Common myeloid progenitor, CD34-positive (primary cell): ENCODE measurements around the gene TSPAN18.

Source experiments
- CTCF ChIA-PET: fragments of 350-600 bp; sonication (Branson Sonifier 250); formaldehyde crosslinking; loops from one replicate; lab custom pipeline; 2021; ENCODE audit warnings: antibody characterized with exemption; lab: Charles Lee
- POLR2A ChIA-PET: fragments of 350-600 bp; sonication (Branson Sonifier 250); formaldehyde crosslinking; loops from one replicate; lab custom pipeline; 2021; ENCODE audit warnings: antibody characterized with exemption; lab: Charles Lee
- DNase-seq, 3 donors: peaks; one replicate each; pipeline versions ENCODE4 v3.0.0 to v3.0.0-alpha.2; 2013
- H3K27ac ChIP-seq, 2 experiments: 1 replicate in 1 of 2; 2 replicates in 1 of 2; pipeline ENCODE4 v1.7.0; 2013; ENCODE audit warnings: inconsistent platforms in 2 of 2, low read length in 2 of 2, mild to moderate bottlenecking in 2 of 2, low read depth in 1 of 2, moderate library complexity in 1 of 2; ENCODE audit not compliant: severe bottlenecking in 2 of 2, insufficient read depth in 1 of 2, poor library complexity in 1 of 2
- H3K27me3 ChIP-seq, 5 experiments: replicated peaks in 2 of 5; 1 replicate in 3 of 5; 2 replicates in 2 of 5; pipeline versions ENCODE4 v1.6.1 to v1.7.0; 2013; ENCODE audit warnings: low read length in 4 of 5, mild to moderate bottlenecking in 2 of 5, moderate library complexity in 2 of 5, inconsistent platforms in 1 of 5; ENCODE audit not compliant: insufficient read depth in 5 of 5, control insufficient read depth in 4 of 5
- H3K36me3 ChIP-seq, 4 experiments: 1 replicate in 2 of 4; 2 replicates in 2 of 4; pipeline versions ENCODE4 v1.6.1 to v1.7.0; 2013; ENCODE audit warnings: low read length in 3 of 4, control low read depth in 1 of 4, mild to moderate bottlenecking in 1 of 4; ENCODE audit not compliant: control insufficient read depth in 4 of 4, insufficient read depth in 4 of 4
- H3K4me1 ChIP-seq, 4 experiments: 1 replicate in 3 of 4; 2 replicates in 1 of 4; pipeline versions ENCODE4 v1.6.1 to v1.7.1; 2013; ENCODE audit warnings: low read length in 3 of 4, mild to moderate bottlenecking in 3 of 4, control low read depth in 1 of 4, inconsistent platforms in 1 of 4, moderate library complexity in 1 of 4; ENCODE audit not compliant: control insufficient read depth in 4 of 4, insufficient read depth in 4 of 4; ENCODE audit errors: control extremely low read depth in 1 of 4
- H3K4me3 ChIP-seq, 7 experiments: 1 replicate in 4 of 7; 2 replicates in 3 of 7; pipeline versions ENCODE4 v1.5.1 to v1.7.0; 2013; ENCODE audit warnings: mild to moderate bottlenecking in 7 of 7, low read length in 6 of 7, moderate library complexity in 6 of 7, inconsistent platforms in 2 of 7, low read depth in 2 of 7, control low read depth in 1 of 7; ENCODE audit not compliant: insufficient read depth in 4 of 7, control insufficient read depth in 1 of 7; ENCODE audit errors: extremely low read depth in 1 of 7
- H3K9me3 ChIP-seq, 5 experiments: 1 replicate in 4 of 5; 2 replicates in 1 of 5; pipeline versions ENCODE4 v1.6.1 to v1.7.1; 2013; ENCODE audit warnings: low read length in 4 of 5, mild to moderate bottlenecking in 2 of 5, inconsistent platforms in 1 of 5, low read depth in 1 of 5, moderate library complexity in 1 of 5; ENCODE audit not compliant: control insufficient read depth in 4 of 5, insufficient read depth in 2 of 5; ENCODE audit errors: control extremely low read depth in 1 of 5
- WGBS: methylation state at CpG from one replicate; pipeline ENCODE4 v1.1.5; 2013; ENCODE audit not compliant: insufficient coverage; 5-methylcytosine and 5-hydroxymethylcytosine counted together

Gene TSPAN18

DNA sequence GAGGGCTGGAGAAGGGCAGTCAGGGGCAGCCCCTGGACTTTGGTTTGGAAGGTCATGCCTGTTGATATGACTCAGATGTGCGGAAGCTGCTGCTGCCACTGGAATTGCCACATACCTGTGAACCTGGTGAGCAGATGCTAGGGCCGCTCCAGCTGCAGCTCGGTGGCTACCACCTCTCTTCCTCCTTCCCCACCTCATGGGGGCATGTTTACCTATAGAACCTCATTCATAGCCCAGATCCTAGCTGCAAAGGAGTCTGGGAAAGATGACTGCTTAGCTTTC lies 17.5 kb upstream of the TSPAN18 start:
- H3K36me3 ChIP-seq: no peaks in the 10 kb centered on the region
- no peaks in the 10 kb centered on the region for H3K4me1 ChIP-seq
- H3K9me3 ChIP-seq: peaks cover 0 to 13% (median 0%) of the 10 kb centered on the region in 5 experiments
- peaks cover 0 to 2% (median 0%) of the 10 kb centered on the region in 5 experiments for H3K27me3 ChIP-seq
- WGBS: no CpG with 5 or more reads among the region's 3 CpGs
- H3K27ac ChIP-seq: no peak overlapping the region
- H3K4me3 ChIP-seq: no peak overlapping the region
- no peak for DNase-seq
- ChIA-PET POLR2A (no interaction called here), CTCF (no interaction called here)

DNA sequence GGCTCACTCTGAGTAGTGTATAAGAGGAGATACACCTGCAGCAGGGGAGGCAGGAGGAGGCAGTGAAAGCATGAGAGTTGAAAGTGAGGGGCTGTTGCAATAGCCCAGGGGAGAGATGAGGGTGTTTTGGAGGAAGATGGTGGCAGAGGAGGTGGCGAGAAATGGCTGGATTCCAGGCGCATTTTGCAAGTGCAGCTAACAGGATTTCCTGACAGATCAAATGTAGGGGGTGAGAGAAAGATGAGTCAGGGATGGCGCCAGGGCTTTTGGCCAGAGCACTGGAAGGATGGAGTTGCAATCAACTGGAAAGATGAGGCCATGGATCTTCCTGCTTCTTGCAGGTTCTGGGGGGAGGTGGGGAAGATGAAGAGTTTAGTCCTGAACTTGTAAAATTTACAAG lies 16.8 kb upstream of the TSPAN18 start:
- no peaks in the 10 kb centered on the region for H3K36me3 ChIP-seq
- H3K9me3 ChIP-seq: peaks cover 0 to 13% (median 0%) of the 10 kb centered on the region in 5 experiments
- ChIA-PET POLR2A (no interaction called here), CTCF (interaction anchor here (0.9 kb wide), 2 partner anchors 64 to 66 kb away, joined by 3 read pairs; no protein-coding TSS in a partner anchor)
- peaks cover 0 to 2% (median 0%) of the 10 kb centered on the region in 5 experiments for H3K27me3 ChIP-seq
- H3K4me3 ChIP-seq: no peak overlapping the region
- no peak overlapping the region for H3K27ac ChIP-seq
- 72% methylated on average over 3 of the region's 3 CpGs for WGBS
- DNase-seq: peak in 1 of 3 donors; percentile 23
- H3K4me1 ChIP-seq: no peaks in the 10 kb centered on the region

DNA sequence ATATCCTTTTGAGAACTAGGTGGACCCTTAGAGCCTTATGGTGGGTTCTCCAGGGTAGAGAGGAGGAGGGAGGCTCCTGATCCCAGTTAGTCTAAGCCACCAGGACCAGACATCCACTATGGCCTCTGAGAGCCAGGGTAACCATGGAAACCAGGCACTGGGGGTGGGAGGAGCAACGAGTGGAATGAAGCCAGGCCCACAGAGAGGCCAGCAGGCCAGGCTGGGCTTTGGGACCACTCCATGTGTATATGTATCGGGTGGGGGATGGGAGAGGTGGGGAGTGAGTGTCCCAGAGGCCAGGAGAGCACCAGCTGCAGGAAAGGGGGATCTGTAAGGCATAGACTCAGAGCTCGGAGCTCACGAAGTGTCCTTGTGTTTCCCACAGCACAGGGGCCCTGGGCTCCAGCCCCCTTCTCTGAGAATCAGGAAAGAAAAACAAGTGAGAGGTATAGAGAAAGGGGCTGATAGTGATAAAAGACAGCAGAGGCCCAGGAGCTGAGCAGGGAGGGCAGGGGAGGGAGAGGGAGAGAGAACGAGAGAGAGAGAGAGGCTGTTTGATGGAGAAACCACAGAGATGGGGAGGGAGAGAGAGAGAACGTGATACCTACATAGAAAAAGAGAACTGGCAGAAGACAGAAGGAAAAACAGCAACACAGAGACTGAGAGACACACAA lies 15.5 kb upstream of the TSPAN18 start:
- DNase-seq: no peak
- H3K9me3 ChIP-seq: peaks cover 0 to 13% (median 0%) of the 10 kb centered on the region in 5 experiments
- peaks cover 0 to 2% (median 0%) of the 10 kb centered on the region in 5 experiments for H3K27me3 ChIP-seq
- no peak overlapping the region for H3K4me3 ChIP-seq
- H3K4me1 ChIP-seq: no peaks in the 10 kb centered on the region
- POLR2A ChIA-PET: no interaction called here
- WGBS: 55% methylated on average over 4 of the region's 6 CpGs
- H3K36me3 ChIP-seq: no peaks in the 10 kb centered on the region
- H3K27ac ChIP-seq: no peak overlapping the region
- CTCF ChIA-PET: interaction anchor here (0.9 kb wide), 1 partner anchor 65 kb away, joined by 3 read pairs; no protein-coding TSS in a partner anchor

DNA sequence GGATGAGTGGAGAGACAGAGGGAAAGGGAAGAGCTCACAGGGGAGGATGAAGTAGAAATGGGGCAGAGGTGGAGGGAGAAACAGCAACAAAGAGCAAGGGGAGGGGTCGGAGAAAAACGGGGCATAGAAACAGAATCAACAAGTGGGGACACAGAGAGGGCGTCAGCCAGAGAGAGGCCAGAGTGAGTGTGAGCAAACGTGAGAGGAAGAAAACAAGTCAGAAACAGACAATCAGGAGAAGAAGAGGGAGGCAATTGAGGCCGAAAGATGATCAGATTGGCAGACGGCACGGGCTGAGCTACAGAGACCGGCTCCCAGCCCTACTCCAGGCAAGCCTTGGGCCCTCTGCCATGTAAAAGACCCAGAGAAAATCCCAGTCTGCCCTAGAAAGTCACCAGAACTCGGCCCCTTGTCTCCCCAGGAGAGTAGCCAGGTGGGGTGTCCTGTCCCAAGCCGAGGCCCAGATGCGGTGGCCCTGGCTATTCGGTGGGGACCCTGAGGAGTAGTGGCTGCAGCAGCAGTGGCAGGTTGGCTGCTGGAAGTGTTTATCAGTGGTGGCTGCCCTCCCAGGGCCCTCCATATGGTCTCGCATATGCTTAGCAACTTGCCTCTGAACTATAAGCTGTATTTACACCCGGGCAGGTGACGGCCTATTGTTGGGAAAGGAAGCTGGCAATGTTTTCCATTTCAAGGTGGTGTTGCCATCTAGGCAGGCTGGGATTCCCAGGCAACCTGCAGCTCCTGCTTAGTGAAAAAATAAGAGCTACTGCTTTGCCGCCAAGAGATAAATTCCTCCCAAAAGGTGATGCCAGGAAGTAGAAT lies 14.8 kb upstream of the TSPAN18 start:
- Histone ChIP-seq H3K9me3 (peaks cover 0 to 12% (median 0%) of the 10 kb centered on the region in 5 experiments), H3K27me3 (peaks cover 0 to 2% (median 0%) of the 10 kb centered on the region in 5 experiments), H3K4me1 (no peaks in the 10 kb centered on the region), H3K27ac (no peak overlapping the region), H3K36me3 (no peaks in the 10 kb centered on the region), H3K4me3 (no peak overlapping the region)
- WGBS: 81% methylated on average over 14 of the region's 16 CpGs
- POLR2A ChIA-PET: interaction anchor here (0.6 kb wide), 1 partner anchor 135 kb away, joined by 4 read pairs; no protein-coding TSS in a partner anchor
- no peak for DNase-seq
- CTCF ChIA-PET: interaction anchor here (0.6 to 0.7 kb wide), 2 partner anchors 184 to 215 kb away, joined by 3 read pairs; no protein-coding TSS in a partner anchor

DNA sequence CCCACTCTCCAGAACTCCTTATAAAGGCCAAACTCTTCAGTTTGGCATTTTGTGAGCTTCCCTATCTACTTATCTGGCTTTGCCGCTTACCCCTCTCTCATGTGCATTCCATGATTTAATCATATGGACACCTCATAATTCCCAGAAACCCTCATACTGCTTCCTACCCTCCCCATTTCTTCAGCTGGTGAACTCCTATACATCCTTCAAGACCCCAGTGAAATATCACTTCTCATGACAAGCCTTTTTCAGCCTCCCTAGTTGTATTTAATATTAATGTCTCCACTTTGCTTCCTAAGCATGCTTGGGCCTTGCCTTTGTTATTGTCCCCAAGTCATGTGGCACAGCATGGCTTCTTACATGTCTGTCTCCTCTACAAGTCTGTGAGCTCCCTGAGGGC lies 13.7 kb upstream of the TSPAN18 start:
- H3K27ac ChIP-seq: no peak overlapping the region
- WGBS: 100% methylated on average over 1 of the region's 1 CpG
- CTCF ChIA-PET: no interaction called here
- peaks cover 0 to 2% (median 0%) of the 10 kb centered on the region in 5 experiments for H3K27me3 ChIP-seq
- peaks cover 0 to 10% (median 0%) of the 10 kb centered on the region in 5 experiments for H3K9me3 ChIP-seq
- H3K4me3 ChIP-seq: no peak overlapping the region
- no peak for DNase-seq
- H3K36me3 ChIP-seq: no peaks in the 10 kb centered on the region
- POLR2A ChIA-PET: interaction anchor here (0.6 kb wide), 1 partner anchor 134 kb away, joined by 4 read pairs; no protein-coding TSS in a partner anchor
- H3K4me1 ChIP-seq: no peaks in the 10 kb centered on the region

DNA sequence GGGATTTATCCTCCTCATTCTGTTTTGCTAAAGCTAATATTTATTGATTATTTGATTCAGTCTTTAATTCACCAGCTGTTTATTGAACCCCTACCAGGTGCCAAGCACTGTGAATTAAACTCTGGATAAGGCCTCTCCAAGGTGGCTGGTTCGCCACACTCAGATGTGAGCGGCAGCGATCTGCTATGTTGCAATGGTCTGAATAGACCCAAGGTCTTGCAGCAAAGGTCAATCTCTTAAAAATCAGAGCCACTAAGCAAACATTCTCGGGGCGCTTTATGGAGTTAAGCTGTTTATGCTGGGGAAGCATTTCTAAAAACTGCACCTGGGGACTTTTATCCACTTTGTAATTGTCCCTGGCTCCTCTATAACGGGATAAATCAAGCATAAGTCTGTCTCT lies 10.5 kb upstream of the TSPAN18 start:
- Histone ChIP-seq H3K36me3 (no peaks in the 10 kb centered on the region), H3K27me3 (peaks cover 0 to 13% (median 0%) of the 10 kb centered on the region in 5 experiments), H3K9me3 (no peaks in the 10 kb centered on the region), H3K4me3 (no peak overlapping the region), H3K4me1 (no peaks in the 10 kb centered on the region), H3K27ac (no peak overlapping the region)
- 97% methylated on average over 6 of the region's 6 CpGs for WGBS
- no peak for DNase-seq
- POLR2A ChIA-PET: no interaction called here
- CTCF ChIA-PET: no interaction called here

DNA sequence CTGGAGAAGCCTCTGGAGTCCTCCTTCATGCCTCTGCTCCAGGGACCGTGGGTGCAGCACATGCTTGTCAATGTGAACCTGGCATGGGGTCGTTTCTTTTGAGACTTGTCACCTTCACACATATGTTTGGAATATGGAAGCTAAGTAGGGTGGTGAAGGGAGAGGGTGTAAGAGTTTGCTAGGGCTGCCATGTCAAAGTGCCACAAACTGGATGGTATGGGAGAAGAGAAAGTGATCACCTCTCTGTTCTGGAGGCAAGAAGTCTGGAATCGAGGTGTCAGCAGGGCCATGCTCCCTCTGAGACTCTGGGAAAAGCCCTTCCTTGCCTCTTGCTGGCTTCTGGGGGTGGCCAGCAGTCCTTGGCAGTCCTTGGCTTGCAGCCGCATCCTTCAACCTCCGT lies 8.7 kb upstream of the TSPAN18 start:
- H3K36me3 ChIP-seq: no peaks in the 10 kb centered on the region
- no peaks in the 10 kb centered on the region for H3K9me3 ChIP-seq
- DNase-seq: no peak
- ChIA-PET POLR2A (no interaction called here), CTCF (no interaction called here)
- no peak overlapping the region for H3K27ac ChIP-seq
- H3K4me3 ChIP-seq: no peak overlapping the region
- peaks cover 0 to 13% (median 0%) of the 10 kb centered on the region in 5 experiments for H3K27me3 ChIP-seq
- 96% methylated on average over 3 of the region's 5 CpGs for WGBS
- no peaks in the 10 kb centered on the region for H3K4me1 ChIP-seq
